Stimulated activated naive CD8-positive, alpha-beta T cell treated with anti-CD3 and anti-CD28 coated beads, Interleukin-15, amount 100 ng/mL, for 72 hours (primary cell): ENCODE results near the gene CD81.

ENCODE experiments used
- ATAC-seq: fragments of 150-1000 bp; cut with Tn5 transposase; 2 replicates; pipeline ENCODE4 v1.10.0; 2021; ENCODE audit warnings: mild to moderate bottlenecking, moderate library complexity
- DNase-seq, 2 donors: peaks; one replicate each; pipeline ENCODE4 v3.0.0; 2021 to 2022
- H3K27ac Mint-ChIP-seq, 2 donors: one replicate each; pipeline ENCODE4 v1.8.0; 2022; ENCODE audit warnings: mild to moderate bottlenecking in 2 of 2, mixed read lengths in 2 of 2, moderate library complexity in 2 of 2
- H3K27me3 Mint-ChIP-seq: one replicate; pipeline ENCODE4 v1.8.0; 2022; ENCODE audit warnings: mixed read lengths
- H3K4me1 Mint-ChIP-seq: one replicate; pipeline ENCODE4 v1.8.0; 2022; ENCODE audit warnings: mild to moderate bottlenecking, mixed read lengths
- H3K4me3 Mint-ChIP-seq, 2 donors: one replicate each; pipeline ENCODE4 v1.8.0; 2022; ENCODE audit warnings: mild to moderate bottlenecking in 2 of 2, mixed read lengths in 2 of 2, moderate library complexity in 1 of 2
- H3K9me3 Mint-ChIP-seq, 2 donors: one replicate each; pipeline ENCODE4 v1.8.0; 2022; ENCODE audit warnings: mixed read lengths in 2 of 2

The CD81 gene

GRCh38 chr11:2411446-2412305, 34.6 kb downstream of the CD81 start:
- Mint-ChIP-seq H3K9me3 (no peaks in the 10 kb centered on the region), H3K27me3 (no peaks in the 10 kb centered on the region), H3K4me1 (no peaks in the 10 kb centered on the region), H3K27ac (no peak overlapping the region), H3K4me3 (no peak overlapping the region)
- ATAC-seq, result no peak
- no peak for DNase-seq

GRCh38 chr11:2412323-2412722, 35.2 kb downstream of the CD81 start:
- Mint-ChIP-seq H3K9me3 (no peaks in the 10 kb centered on the region), H3K27me3 (no peaks in the 10 kb centered on the region), H3K27ac (no peak overlapping the region), H3K4me1 (no peaks in the 10 kb centered on the region), H3K4me3 (no peak overlapping the region)
- no peak for ATAC-seq
- no peak for DNase-seq

DNA sequence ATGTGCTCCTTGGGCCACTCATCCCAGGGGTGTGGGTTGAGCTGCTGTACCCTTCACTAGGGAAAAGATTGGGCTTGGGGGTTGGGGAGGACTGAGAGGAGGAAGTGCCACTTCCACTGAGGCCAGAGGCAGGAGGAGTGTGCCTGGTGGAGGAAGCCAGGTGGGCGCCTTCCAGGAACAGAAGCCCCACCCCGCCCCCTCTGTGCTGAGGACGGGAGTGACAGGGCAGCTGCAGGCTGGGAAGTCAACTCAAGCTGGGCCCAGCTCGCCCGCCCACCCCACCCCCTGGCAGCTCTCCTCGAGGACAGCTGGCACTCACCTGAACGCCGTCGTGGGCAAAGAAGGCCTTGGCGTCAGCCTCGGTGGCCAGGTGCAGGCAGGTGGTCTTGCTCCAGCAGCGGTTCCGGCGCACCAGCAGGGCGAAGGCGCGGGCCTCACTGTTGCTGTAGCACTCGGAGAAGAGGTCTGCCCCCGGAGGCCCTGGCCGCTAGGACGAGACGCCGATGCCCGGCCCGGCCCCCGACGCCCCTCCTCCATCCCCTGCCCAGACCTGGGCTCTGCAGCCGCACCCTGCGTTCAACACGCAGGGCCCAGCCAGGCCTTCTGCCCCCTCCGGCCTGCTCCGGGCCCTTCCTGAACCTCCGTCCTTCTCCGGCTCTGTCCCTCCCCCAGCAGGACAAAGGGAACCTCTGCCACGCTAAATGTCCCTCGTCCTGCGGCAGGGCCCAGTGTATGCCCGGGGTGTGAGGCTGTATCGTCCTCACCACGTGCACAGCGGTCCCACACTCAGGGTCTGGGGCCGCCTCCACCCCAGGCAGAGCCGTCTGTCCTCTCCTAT, 36.9 kb downstream of the CD81 start:
- no peaks in the 10 kb centered on the region for H3K27me3 Mint-ChIP-seq
- no peak overlapping the region for H3K27ac Mint-ChIP-seq

GRCh38 chr11:2414616-2415015, 37.5 kb downstream of the CD81 start:
- Mint-ChIP-seq H3K27ac (no peak overlapping the region), H3K27me3 (no peaks in the 10 kb centered on the region)

More for the DNA sequence above, 36.9 kb downstream of the CD81 start:
- no peak overlapping the region for H3K4me3 Mint-ChIP-seq
- ATAC-seq, result no peak
- no peaks in the 10 kb centered on the region for H3K9me3 Mint-ChIP-seq
- no peaks in the 10 kb centered on the region for H3K4me1 Mint-ChIP-seq
- DNase-seq, result no peak

GRCh38 chr11:2415171-2415570, 38.1 kb downstream of the CD81 start:
- ATAC-seq, result no peak
- no peak overlapping the region for H3K27ac Mint-ChIP-seq
- DNase-seq, result no peak
- H3K27me3 Mint-ChIP-seq, result no peaks in the 10 kb centered on the region
- no peak overlapping the region for H3K4me3 Mint-ChIP-seq
- peaks cover 5% of the 10 kb centered on the region for H3K4me1 Mint-ChIP-seq
- H3K9me3 Mint-ChIP-seq, result no peaks in the 10 kb centered on the region

More at GRCh38 chr11:2414616-2415015, 37.5 kb downstream of the CD81 start:
- no peak for ATAC-seq
- no peak for DNase-seq
- no peak overlapping the region for H3K4me3 Mint-ChIP-seq
- H3K9me3 Mint-ChIP-seq, result no peaks in the 10 kb centered on the region
- H3K4me1 Mint-ChIP-seq, result no peaks in the 10 kb centered on the region

DNA sequence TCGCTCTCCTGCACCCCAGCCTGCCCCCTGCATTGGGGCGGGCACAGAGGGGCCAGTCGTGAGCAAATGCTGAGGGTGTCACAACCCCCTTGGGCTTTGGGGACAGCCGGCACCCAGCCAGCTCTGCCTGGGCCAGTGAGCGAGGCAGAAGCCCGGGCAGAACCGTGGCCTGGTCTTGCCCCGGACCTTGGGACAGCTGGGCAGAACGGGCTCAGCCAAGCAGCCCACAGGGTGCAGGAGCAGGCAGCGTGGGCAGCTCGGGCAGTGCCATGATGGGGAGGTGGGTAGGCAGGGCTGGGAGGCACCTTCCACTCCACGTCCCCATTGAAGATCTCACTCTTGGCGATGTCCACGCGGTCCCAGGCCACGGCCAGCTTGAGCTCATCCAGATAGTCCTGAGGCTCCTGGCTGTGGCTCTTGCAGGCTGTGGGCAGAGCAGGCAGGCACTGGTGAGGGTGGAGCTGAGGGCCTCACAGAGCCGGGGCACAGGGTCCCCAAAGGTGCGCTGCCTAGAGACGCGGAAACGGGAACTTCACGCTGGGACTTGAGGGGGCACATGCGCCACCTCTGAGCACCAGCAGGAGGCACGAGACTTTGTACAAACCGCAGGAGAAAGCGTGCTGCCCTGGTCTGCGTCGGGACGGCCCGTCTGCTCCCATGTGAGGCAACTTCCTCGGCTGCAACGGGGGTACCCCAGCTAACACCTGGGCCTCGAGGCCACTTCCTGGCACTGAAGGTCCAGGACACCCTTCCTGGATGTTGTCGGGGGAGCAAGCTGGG, 38.7 kb downstream of the CD81 start:
- ATAC-seq, result no peak
- Mint-ChIP-seq H3K27me3 (no peaks in the 10 kb centered on the region), H3K9me3 (no peaks in the 10 kb centered on the region), H3K27ac (no peak overlapping the region), H3K4me1 (peaks cover 11% of the 10 kb centered on the region), H3K4me3 (no peak overlapping the region)
- no peak for DNase-seq

DNA sequence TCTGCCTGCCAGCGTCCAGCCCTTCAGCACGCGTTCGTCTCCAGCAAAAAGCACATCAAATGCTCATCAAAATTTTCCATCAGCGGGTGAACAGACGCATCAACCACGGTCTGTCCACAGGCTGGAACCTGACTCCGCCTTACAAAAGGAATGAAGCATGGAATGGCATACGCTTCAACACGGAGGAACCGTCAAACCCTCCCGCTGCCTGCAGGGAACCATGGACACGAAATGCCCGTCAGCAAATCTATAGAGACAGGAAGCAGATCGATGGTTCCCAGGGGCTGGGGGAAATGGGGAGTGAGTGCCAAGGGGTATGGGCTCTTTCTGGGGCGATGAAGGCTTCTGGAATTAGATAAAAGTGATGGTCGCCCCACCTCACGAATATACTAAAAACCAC, 39.7 kb downstream of the CD81 start:
- Mint-ChIP-seq H3K4me1 (peaks cover 12% of the 10 kb centered on the region), H3K4me3 (no peak overlapping the region), H3K27me3 (peaks cover 5% of the 10 kb centered on the region), H3K27ac (no peak overlapping the region), H3K9me3 (no peaks in the 10 kb centered on the region)
- ATAC-seq (no peak), DNase-seq (no peak)

DNA sequence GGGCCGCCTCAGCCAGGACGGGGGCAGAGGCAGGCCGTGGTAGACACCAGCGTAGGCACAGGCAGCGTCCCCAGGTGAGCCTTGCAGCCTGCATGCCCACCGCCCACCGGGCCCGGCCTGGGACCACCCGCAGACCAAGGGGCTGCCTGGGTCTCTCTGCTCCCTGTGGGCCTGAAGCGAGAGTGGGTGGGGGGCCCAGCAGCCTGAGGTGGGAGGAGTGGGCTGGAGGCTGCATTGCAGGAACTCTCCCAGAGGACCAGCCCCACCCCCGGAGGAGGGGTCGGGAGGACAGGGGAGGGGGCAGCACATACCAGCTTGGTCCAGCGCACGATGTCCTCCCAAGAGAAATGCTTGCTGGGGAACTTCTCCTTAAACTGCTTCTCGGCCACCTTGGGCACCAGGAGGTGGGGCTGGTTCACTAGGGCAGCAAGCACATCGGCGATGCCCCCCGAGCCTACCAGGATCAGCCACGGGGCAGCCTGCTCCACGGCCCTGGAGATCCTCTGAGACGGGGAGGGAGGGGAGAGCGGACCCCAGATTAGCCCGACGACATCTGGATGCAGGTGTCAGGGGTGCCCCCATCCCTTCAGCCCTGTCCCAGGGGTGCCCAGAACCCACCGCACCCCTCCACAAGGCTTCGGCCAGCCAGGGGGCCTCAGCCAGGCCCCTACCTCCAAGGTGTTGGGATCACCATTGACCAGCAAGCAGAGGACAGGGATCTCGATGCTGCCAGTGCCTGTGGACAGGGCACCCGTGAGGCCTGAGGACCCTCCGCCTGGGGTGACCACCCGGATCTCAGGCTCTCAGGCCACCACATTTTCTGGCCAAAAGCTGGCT, 41.0 kb downstream of the CD81 start:
- no peaks in the 10 kb centered on the region for H3K9me3 Mint-ChIP-seq
- DNase-seq (no peak), ATAC-seq (no peak)
- no peak overlapping the region for H3K27ac Mint-ChIP-seq
- peaks cover 8% of the 10 kb centered on the region for H3K27me3 Mint-ChIP-seq
- H3K4me1 Mint-ChIP-seq, result peaks cover 12% of the 10 kb centered on the region
- no peak overlapping the region for H3K4me3 Mint-ChIP-seq

GRCh38 chr11:2418693-2419360, 41.7 kb downstream of the CD81 start:
- no peak overlapping the region for H3K4me3 Mint-ChIP-seq

DNA sequence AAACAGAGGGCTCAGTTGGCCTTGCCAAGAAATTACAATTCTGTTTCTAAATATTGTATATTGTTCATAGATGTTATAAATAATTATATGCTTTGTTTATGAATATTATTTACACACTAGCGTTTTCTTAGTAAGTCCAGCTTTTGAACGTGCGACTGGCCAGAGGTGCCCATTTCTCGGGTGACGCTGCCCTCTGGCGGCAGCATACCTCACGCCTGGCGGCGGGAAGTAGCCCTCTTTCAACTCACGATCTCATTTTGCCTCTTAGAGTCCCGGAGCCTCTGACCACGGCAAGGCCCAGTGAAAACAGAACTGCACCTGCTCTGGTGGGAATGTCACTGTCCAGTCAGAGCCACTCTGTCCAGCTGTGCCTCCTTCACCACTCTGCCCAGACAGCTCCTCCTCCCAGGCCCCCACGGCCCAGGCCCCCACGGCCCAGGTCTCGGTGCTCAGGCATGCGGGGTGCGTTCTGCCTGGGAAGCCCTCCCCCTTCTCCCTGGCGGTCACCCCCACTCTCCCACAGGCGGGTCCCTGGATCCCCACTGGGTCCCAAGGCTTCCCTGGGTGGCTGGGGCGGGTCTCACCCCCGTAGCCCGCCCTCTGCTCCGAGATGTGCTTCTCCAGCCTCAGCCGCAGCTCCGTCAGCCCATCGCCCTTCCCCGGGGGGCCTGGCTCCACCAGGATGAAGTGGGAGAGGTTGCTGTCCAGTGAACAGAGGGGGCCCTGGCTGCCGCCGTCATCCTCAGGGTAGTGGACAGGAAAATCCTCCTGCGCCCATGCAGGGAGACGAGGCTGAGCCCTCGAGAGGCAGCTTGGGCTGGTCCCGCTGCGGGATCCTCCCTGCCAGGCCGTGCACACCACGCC, 42.8 kb downstream of the CD81 start:
- peak; percentile 26 for ATAC-seq

More at GRCh38 chr11:2418693-2419360, 41.7 kb downstream of the CD81 start:
- Mint-ChIP-seq H3K27ac (peak overlapping the region in 1 of 2 donors; percentile 48), H3K4me1 (peaks cover 12% of the 10 kb centered on the region), H3K9me3 (no peaks in the 10 kb centered on the region), H3K27me3 (peaks cover 8% of the 10 kb centered on the region)
- ATAC-seq (no peak), DNase-seq (no peak)

GRCh38 chr11:2420502-2421225, 43.6 kb downstream of the CD81 start:
- Mint-ChIP-seq H3K4me3 (no peak overlapping the region), H3K27ac (no peak overlapping the region), H3K27me3 (peaks cover 8% of the 10 kb centered on the region), H3K4me1 (peaks cover 12% of the 10 kb centered on the region), H3K9me3 (no peaks in the 10 kb centered on the region)
- DNase-seq, result peak; percentile 70 to 74
- peak; percentile 91 for ATAC-seq

More for the DNA sequence above, 42.8 kb downstream of the CD81 start:
- Mint-ChIP-seq H3K27ac (peak overlapping the region in 1 of 2 donors; percentile 48), H3K27me3 (peaks cover 8% of the 10 kb centered on the region), H3K4me3 (no peak overlapping the region), H3K4me1 (peaks cover 12% of the 10 kb centered on the region), H3K9me3 (no peaks in the 10 kb centered on the region)
- peak; percentile 64 to 73 for DNase-seq

- H3K27me3 Mint-ChIP-seq, result peaks cover 8% of the 10 kb centered on the region
- DNase-seq (no peak), ATAC-seq (no peak)
- H3K4me3 Mint-ChIP-seq, result no peak overlapping the region
- no peaks in the 10 kb centered on the region for H3K9me3 Mint-ChIP-seq
- H3K27ac Mint-ChIP-seq, result no peak overlapping the region
- H3K4me1 Mint-ChIP-seq, result peaks cover 12% of the 10 kb centered on the region
Measured at GRCh38 chr11:2421226-2421994, 44.3 kb downstream of the CD81 start.
